Activated CD4-positive, alpha-beta T cell treated with anti-CD3 and anti-CD28 coated beads for 4 hours (primary cell): ENCODE results near the gene NLK.
"Not testable (repeated sequence)": the region's sequence is repeated elsewhere in the genome, so short reads cannot be mapped to it uniquely, and the experiment has no call there.

Source experiments
- DNase-seq, 2 donors: peaks; one replicate each; pipeline ENCODE4 v3.0.0-alpha.2; 2020

The NLK gene

GRCh38 chr17:28204751-28205150 is 162.3 kb downstream of the NLK start:
- no peak for DNase-seq

- DNase-seq: no peak
Measured at GRCh38 chr17:28206292-28206691, 163.8 kb downstream of the NLK start.

DNA sequence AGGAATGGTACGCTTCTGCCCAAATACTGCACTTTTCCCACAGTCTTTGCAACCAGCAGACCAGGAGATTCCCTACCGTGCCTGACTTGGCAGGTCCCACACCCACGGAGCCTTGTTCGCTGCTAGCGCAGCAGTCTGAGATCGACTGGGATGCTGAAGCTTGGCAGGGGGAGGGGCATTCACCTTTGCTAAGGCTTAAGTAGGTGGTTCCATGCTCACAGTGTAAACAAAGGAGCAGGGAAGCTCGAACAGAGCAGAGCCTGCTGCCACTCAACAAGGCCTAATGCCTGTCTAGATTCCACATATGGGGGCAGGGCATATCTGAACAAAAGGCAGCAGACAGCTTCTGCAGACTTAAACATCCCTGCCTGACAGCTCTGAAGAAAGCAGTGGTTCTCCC is 169.3 kb downstream of the NLK start:
- DNase-seq: no peak

- DNase-seq: not testable (repeated sequence)
Measured at GRCh38 chr17:28213578-28213977, 171.1 kb downstream of the NLK start.

GRCh38 chr17:28216052-28216451 is 173.6 kb downstream of the NLK start:
- DNase-seq: no peak

DNA sequence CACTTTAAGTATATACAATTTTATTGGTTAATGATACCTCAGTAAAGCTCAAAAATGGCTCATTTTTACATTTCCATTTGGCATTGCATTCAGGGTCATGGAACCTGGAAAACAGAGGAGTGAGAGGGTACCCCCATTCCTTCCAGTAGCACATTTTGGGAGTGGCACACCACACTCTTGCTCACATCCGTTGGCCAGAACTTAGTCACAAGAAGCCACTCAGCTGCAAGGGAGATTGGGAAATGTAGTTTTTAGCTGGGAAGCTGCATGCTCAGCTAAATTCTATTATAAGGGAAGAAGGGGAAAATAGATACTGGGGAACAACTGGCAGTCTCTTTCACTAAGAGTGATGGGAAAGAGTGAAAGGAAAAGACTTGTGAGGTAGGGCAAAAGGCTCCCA is 174.1 kb downstream of the NLK start:
- DNase-seq: no peak

DNA sequence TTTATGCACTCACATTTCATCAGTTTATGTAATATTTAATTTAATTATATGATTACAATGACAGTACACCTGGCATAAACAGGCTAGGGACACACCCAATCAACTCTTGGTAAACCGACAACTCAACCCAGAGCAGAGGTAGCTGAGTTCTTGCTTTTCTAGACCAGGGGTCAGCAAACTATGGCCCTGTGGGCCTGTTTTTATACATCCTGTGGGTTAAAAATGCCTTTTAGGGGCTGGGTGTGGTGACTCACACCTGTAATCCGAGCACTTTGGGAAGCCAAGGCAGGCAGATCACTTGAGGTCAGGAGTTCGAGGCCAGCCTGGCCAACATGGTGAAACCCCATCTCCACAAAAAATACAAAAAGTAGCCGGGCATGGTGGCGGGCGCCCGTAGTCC is 177.3 kb downstream of the NLK start:
- DNase-seq: no peak

DNA sequence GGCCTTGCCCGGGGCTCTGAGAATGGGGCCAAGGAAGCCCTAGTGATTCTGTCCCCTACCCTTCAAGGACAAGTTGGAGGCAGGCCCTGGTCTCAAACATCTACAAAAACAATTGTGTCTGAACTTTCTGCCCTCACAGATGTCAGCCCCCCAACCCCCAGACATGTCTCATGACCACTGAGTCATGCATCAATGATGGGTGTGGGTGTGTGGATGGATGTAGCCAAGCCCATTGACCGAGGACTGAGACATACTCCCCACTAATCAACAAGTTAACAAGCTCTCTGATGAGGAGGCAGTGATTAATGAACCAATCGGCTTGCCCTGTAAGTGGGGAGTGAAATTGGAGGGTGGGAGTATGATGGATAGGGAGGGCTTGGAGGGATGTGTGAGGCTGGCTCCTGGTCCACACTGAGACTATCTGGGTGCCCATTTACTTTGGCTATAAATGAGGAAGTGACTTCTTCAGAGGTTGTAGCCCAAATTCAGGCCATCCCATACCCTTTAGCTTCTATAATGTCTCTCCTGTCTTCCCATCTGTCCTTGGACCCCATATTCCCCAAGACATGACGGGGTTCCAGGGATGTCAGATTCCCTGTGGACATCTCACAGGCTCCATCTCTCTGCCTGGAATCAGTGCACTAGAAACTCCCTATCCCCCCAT is 179.4 kb downstream of the NLK start:
- DNase-seq: no peak

DNA sequence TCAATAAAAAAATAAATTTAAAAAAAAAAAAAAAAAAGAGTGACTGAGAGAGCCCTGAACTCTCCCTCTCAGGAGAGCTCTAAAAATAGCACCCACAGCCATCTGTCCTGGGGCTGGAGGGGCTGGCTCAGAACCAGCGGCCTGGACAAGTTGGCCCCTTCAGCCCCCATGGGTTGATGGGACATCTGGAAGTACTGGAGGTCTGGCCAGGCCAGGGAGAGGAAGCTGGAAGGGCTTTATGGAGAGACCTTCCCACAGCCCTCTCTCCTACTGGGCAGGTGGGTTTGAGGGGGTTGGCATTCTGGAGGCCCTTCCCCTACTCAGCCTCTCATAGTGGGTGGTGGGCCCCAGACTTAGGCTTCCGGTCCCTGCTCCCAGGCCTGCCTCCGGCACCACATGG is 182.8 kb downstream of the NLK start:
- DNase-seq: no peak

GRCh38 chr17:28225867-28226266 is 183.4 kb downstream of the NLK start:
- no peak for DNase-seq

DNA sequence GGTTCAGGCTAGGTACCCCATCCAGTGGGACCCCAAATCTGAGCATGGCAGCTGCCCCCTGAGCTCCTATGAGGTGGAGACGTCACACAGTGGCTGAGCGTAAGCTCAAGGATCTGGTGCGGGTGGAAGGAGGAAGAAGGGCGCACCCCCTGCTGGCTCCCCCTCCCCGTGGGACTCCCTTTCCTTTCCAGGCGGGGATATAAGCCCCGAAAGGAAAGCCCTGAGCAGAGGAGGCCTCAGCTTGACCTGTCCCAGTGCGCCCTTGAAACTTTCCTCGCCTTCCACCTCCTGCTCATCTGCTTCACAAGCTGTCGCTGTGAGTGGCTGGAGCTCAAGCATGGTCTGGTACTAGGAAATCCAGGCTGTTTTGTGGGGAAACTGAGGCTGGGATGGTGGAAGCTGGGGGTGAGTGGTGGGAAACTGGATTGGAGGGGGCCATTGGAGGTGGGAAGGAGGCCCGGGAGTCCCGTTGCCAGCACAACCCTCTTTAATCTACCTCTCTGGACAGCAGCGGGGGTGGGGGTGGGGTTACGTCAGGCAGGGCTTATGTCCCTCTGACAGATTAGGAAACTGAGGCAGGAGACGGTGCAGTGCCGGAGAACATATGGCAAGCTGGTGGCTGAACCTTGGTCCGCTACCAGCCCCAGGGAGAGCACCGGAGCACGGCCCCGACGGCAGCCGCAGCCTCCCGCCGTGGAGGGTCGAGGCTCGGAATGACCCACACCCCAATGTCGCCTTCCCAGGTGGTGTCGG is 184.3 kb downstream of the NLK start:
- DNase-seq: no peak

GRCh38 chr17:28227316-28228108 is 185.0 kb downstream of the NLK start:
- DNase-seq: no peak

GRCh38 chr17:28228109-28228840 is 185.8 kb downstream of the NLK start:
- DNase-seq: no peak

DNA sequence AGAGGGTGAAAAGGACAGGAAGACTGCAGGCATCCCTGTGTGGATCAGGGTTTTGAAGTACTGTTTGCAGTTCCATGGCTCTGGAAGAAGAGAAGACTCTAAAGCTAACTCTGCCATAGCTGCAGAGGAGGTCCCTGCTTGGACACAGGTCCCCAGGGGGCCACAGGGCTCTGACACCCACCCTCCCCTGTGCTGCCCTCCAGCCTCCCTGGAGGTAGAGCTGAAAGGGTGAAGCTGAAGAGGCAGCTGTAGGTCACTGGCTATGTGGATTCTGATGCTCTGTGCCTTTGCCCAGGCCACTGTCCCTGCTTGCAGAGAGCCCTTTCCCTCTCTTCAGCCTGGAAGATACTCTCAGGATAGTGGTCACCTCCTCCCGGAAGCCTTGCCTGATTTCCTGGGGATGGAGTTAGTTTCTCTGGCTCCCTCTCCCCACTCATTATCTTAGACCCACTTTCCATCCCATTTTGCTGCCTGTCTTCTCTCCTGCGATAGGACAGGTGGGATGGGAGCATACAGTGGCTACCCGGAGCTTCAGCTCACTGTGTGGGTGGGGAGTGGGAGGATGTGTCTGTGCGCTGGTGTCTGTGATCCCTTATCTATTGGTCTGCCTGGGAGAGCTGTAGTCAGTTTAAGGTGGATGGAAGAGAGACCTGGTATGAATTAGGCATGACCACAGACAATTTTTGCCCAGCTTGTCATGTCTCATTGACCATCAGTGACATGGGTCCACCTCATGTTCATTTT is 186.7 kb downstream of the NLK start:
- DNase-seq: no peak

DNA sequence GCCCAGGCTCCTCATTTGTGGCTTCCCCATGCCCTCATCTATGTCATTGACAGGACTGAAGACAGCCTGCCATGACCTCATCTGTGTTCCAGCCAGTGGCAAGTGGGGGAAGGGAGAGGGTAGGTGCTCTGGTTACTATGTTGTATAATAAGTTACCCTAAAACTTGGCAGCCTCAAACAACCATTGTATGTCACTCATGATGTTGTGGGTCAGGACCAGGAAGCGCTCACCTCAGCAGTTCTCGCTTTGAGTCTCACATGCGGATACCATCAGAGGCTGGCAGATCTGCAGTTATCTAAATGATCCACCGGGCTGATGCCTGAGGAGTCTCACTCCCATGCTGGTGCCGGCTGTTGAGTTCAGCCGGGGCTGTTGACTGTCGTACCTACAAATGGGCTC is 187.5 kb downstream of the NLK start:
- no peak for DNase-seq

DNA sequence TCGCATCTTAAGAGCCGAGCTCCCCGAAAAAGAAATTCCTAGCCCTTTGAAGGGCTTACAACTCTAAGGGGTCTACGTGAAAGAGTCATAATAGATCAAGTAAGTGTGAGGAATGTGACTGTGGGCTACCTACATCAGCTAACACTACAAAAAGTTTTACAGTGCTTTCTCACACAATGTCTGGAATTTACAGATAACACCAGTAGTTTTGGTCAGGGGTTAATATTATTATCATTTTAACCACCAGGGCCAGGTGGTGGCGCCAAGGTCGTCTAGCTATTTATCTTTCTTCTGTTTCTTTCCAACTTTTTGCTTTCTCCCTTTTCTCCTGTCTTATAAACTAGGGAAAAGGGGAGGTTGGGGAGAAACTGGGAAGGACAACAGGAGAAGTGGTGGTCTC is 188.1 kb downstream of the NLK start:
- DNase-seq: not testable (repeated sequence)

GRCh38 chr17:28231624-28232023 is 189.1 kb downstream of the NLK start:
- DNase-seq: not testable (repeated sequence)

- not testable (repeated sequence) for DNase-seq
Measured at GRCh38 chr17:28232966-28233870, 190.7 kb downstream of the NLK start.

DNA sequence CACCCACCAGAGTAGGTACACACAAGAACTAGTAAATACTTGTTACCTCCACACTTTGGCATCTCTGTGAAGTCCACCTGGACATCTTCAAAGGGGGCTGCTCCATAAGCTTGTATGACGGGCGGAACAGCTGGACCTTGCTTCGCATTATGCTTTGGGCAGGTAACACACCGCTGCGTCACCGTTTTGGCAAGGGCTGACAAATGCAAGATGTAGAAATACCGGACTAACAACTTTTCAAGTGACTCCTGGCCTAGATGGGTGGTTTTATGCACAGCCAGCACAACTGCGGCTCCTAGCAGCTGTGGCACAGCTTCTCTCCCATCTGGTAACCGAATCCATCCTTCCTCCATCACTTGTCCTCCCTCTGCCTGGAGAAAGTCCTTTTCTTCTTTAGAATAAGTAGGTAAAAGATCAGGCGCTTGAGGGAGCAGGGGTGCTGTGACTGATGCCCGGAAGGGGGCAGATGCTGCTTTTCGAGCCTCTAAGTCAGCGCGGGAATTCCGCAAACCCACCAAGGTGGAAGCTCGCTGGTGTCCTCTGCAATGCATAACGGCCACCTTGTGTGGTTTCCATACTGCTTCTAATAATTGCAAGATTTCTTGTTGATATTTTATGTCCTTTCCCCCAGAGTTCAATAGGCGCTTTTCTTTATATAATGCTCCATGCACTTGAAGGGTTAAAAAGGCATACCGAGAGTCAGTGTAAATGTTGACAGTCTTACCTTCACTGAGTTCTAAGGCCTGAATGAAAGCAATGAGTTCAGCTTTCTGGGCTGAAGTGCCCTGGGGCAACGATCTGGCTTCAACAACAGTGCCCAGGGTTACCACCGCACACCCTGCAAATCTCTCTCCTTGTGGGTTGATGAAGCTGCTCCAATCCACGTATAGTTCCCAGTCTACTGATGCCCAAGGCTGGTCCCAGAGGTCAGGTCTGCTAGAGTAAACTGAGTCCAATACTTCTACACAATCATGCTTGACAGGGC is 191.7 kb downstream of the NLK start:
- DNase-seq: not testable (repeated sequence)
